Upper lobe of left lung (tissue), 4 donors: ENCODE measurements around the gene COPZ1.

Source experiments
- POLR2A ChIP-seq, 4 donors: fragments of 450-650 bp; IDR thresholded peaks; one replicate each; pipeline ENCODE4 v1.5.1; 2016 to 2017; ENCODE audit warnings: antibody characterized with exemption in 4 of 4, mild to moderate bottlenecking in 2 of 4
- POLR2AphosphoS5 ChIP-seq, 2 donors: sonication (generic); formaldehyde crosslinking; IDR thresholded peaks; one replicate each; pipeline ENCODE4 v1.5.1; 2017; ENCODE audit warnings: antibody characterized with exemption in 2 of 2
- TF ChIP-seq, protein P1 (sequence below), 6 experiments: fragments of 450-650 bp in 4 of 6; fragments of 200-600 bp in 2 of 6; sonication (generic) in 2 of 6; IDR thresholded peaks; one replicate each; pipeline ENCODE4 v1.5.1; 2016 to 2019; ENCODE audit warnings: antibody characterized with exemption in 6 of 6

DNA sequence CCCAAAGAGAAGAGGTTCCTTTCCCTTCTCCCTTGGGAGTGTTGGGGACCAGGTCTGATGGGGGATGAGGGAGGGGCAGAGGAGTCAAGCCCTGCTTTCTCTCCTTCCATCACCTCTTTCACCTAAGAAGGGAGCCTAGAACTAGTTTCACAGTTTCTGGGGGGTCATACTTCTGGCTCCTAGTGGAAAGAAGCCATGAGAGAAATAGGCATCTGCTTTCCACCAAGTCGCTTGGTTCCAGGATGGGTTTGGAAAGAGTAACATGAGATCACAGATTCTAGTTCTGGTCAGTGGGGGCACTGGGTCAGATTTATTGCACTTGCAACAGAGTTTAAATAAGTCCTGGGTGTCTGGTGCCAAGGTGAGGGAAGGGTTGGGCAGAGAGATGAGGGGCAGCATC is 70.1 kb downstream of the COPZ1 start:
- TF ChIP-seq, protein P1, sequence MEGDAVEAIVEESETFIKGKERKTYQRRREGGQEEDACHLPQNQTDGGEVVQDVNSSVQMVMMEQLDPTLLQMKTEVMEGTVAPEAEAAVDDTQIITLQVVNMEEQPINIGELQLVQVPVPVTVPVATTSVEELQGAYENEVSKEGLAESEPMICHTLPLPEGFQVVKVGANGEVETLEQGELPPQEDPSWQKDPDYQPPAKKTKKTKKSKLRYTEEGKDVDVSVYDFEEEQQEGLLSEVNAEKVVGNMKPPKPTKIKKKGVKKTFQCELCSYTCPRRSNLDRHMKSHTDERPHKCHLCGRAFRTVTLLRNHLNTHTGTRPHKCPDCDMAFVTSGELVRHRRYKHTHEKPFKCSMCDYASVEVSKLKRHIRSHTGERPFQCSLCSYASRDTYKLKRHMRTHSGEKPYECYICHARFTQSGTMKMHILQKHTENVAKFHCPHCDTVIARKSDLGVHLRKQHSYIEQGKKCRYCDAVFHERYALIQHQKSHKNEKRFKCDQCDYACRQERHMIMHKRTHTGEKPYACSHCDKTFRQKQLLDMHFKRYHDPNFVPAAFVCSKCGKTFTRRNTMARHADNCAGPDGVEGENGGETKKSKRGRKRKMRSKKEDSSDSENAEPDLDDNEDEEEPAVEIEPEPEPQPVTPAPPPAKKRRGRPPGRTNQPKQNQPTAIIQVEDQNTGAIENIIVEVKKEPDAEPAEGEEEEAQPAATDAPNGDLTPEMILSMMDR (IDR thresholded peaks at IDR 0.05): no peak
- TF ChIP-seq POLR2AphosphoS5 (IDR thresholded peaks at IDR 0.05) (no peak), POLR2A (IDR thresholded peaks at IDR 0.05) (no peak)
